ENCODE measurements around the gene BEST2. TPM values are rescaled to one million over a fixed set of nuclear protein-coding genes. Genes with fewer than 3 reads are reported as not detected.

The BEST2 gene
- total and polyA plus RNA-seq, 7 donors = 0.36 to 50.0 (median 45.1) TPM; not detected in 3

GRCh38 chr19:12790628-12791344 is 39.2 kb downstream of the BEST2 start:
- peaks cover 0 to 59% (median 52%) of the 10 kb centered on the region in 4 donors for H3K4me1 ChIP-seq
- H3K4me3 ChIP-seq = peak overlapping the region; percentile 72 to 99 (median 90)
- no peaks in the 10 kb centered on the region for H3K36me3 ChIP-seq
- no peaks in the 10 kb centered on the region for H3K9me3 ChIP-seq
- no peaks in the 10 kb centered on the region for H3K27me3 ChIP-seq
- TF ChIP-seq CTCF (IDR thresholded peaks at IDR 0.05) (no peak), POLR2AphosphoS5 (IDR thresholded peaks at IDR 0.05) (no peak), POLR2A (IDR thresholded peaks at IDR 0.05) (no peak), EP300 (IDR thresholded peaks at IDR 0.05) (peak in 1 of 4 donors; percentile 50)
- WGBS, 2 donors = 1% methylated on average over 22 of the region's 22 CpGs
- no peak for DNase-seq
- peak overlapping the region; percentile 97 to 100 (median 98) for H3K27ac ChIP-seq
- intact Hi-C loops (cut with DNase I) = loop anchor here (5.0 kb wide), 3 partner anchors 217 to 1057 kb away; partner anchors contain the start of genes IER2 and STX10

GRCh38 chr19:12791345-12792050 is 39.9 kb downstream of the BEST2 start, which contains the start of gene JUNB:
Gene JUNB, plus strand, starts transcription at chr19:12791486. Its CDS starts 286 bp downstream, at chr19:12791772.
- DNase-seq = peak; percentile 99
- H3K4me1 ChIP-seq = peaks cover 0 to 60% (median 52%) of the 10 kb centered on the region in 4 donors
- peak within 1 kb of the TSS; percentile 72 to 99 (median 90) for H3K4me3 ChIP-seq
- 0% methylated on average over 73 of the region's 73 CpGs for WGBS, 2 donors
- intact Hi-C loops (cut with DNase I) = loop anchor here (5.0 kb wide), 3 partner anchors 216 to 1056 kb away; partner anchors contain the start of genes IER2 and STX10
- TF ChIP-seq CTCF (IDR thresholded peaks at IDR 0.05) (no peak), EP300 (IDR thresholded peaks at IDR 0.05) (peak in 3 of 4 donors; percentile 73 to 98 (median 96)), POLR2AphosphoS5 (IDR thresholded peaks at IDR 0.05) (peak; percentile 100), POLR2A (IDR thresholded peaks at IDR 0.05) (peak; percentile 100)
- H3K9me3 ChIP-seq = no peaks in the 10 kb centered on the region
- H3K27me3 ChIP-seq = no peaks in the 10 kb centered on the region
- no peaks in the 10 kb centered on the region for H3K36me3 ChIP-seq
- peak within 1 kb of the TSS; percentile 97 to 100 (median 98) for H3K27ac ChIP-seq

- H3K4me1 ChIP-seq = peaks cover 0 to 56% (median 48%) of the 10 kb centered on the region in 4 donors
- peak overlapping the region; percentile 97 to 100 (median 98) for H3K27ac ChIP-seq
- DNase-seq = peak; percentile 89
- no peaks in the 10 kb centered on the region for H3K9me3 ChIP-seq
- intact Hi-C loops (cut with DNase I) = loop anchor here (5.0 kb wide), 3 partner anchors 215 to 1055 kb away; partner anchors contain the start of genes IER2 and STX10
- H3K27me3 ChIP-seq = no peaks in the 10 kb centered on the region
- WGBS, 2 donors = 0% methylated on average over 84 of the region's 84 CpGs
- H3K36me3 ChIP-seq = no peaks in the 10 kb centered on the region
- TF ChIP-seq POLR2A (IDR thresholded peaks at IDR 0.05) (peak in 1 of 2 donors; percentile 13), CTCF (IDR thresholded peaks at IDR 0.05) (no peak), EP300 (IDR thresholded peaks at IDR 0.05) (no peak), POLR2AphosphoS5 (IDR thresholded peaks at IDR 0.05) (peak; percentile 65 to 83 (median 76))
- peak overlapping the region; percentile 72 to 99 (median 90) for H3K4me3 ChIP-seq
Measured at GRCh38 chr19:12792051-12792852, 40.7 kb downstream of the BEST2 start.

GRCh38 chr19:12792853-12793289 is 41.3 kb downstream of the BEST2 start:
- peak overlapping the region; percentile 72 to 99 (median 90) for H3K4me3 ChIP-seq
- peaks cover 0 to 50% (median 43%) of the 10 kb centered on the region in 4 donors for H3K4me1 ChIP-seq
- intact Hi-C loops (cut with DNase I) = loop anchor here (5.0 kb wide), 3 partner anchors 214 to 1054 kb away; partner anchors contain the start of genes IER2 and STX10
- WGBS, 2 donors = 0% methylated on average over 22 of the region's 22 CpGs
- no peaks in the 10 kb centered on the region for H3K9me3 ChIP-seq
- H3K27me3 ChIP-seq = no peaks in the 10 kb centered on the region
- H3K36me3 ChIP-seq = no peaks in the 10 kb centered on the region
- TF ChIP-seq POLR2A (IDR thresholded peaks at IDR 0.05) = no peak
- TF ChIP-seq CTCF (IDR thresholded peaks at IDR 0.05) = no peak
- TF ChIP-seq POLR2AphosphoS5 (IDR thresholded peaks at IDR 0.05) = no peak
- no peak for TF ChIP-seq EP300 (IDR thresholded peaks at IDR 0.05)
- peak overlapping the region; percentile 97 to 100 (median 98) for H3K27ac ChIP-seq
- DNase-seq = no peak
